ENCODE measurements around the gene NPVF.

DNA sequence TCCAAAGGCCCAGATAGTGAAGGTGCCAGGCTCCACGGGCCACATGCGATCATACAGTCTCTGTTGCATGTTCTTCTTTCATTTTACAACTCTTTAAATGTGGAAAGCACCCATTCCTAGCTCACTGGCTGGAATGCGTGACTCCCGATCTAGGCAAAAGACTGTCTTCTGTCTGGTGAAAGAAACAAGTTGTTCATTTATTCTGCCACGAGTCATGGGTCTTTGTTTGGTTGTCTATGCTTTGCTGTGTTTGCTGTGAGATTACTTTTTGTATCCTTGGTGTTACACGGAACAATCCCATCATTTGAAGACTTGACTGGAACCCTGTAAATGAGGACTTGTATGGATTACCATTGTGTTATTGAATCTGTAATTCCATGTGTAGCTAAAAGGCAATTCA, 41.9 kb downstream of the NPVF start:
- TF ChIP-seq, protein P1, sequence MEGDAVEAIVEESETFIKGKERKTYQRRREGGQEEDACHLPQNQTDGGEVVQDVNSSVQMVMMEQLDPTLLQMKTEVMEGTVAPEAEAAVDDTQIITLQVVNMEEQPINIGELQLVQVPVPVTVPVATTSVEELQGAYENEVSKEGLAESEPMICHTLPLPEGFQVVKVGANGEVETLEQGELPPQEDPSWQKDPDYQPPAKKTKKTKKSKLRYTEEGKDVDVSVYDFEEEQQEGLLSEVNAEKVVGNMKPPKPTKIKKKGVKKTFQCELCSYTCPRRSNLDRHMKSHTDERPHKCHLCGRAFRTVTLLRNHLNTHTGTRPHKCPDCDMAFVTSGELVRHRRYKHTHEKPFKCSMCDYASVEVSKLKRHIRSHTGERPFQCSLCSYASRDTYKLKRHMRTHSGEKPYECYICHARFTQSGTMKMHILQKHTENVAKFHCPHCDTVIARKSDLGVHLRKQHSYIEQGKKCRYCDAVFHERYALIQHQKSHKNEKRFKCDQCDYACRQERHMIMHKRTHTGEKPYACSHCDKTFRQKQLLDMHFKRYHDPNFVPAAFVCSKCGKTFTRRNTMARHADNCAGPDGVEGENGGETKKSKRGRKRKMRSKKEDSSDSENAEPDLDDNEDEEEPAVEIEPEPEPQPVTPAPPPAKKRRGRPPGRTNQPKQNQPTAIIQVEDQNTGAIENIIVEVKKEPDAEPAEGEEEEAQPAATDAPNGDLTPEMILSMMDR (IDR thresholded peaks at IDR 0.05; ENCODE audit: poor library complexity, severe bottlenecking), result no peak
- TF ChIP-seq SMC3 (conservative IDR thresholded peaks at IDR 0.05; ENCODE audit: poor library complexity), result no peak
- TF ChIP-seq TAF1 (IDR thresholded peaks at IDR 0.05; ENCODE audit: low read depth), result no peak
- TF ChIP-seq EZH2 (IDR thresholded peaks at IDR 0.05; ENCODE audit: borderline replicate concordance, insufficient read depth, low read length, poor library complexity, severe bottlenecking), result no peak

All from neural cell (in vitro differentiated cells).